Endothelial cell of umbilical vein (primary cell): ENCODE measurements around the gene NQO1. TPM values are rescaled to one million over a fixed set of nuclear protein-coding genes. Genes with fewer than 3 reads are reported as not detected.

ENCODE experiments used
- BruUV-seq: library from RNA; stranded (reverse); fragments of 400-500 nt; replicated peaks from 2 replicates; lab custom pipeline; 2021; lab: Mats Ljungman, UMichigan
- CTCF ChIA-PET: fragments of 300-600, 350-600 bp; sonication (Branson Sonifier 250); formaldehyde crosslinking; loops from one replicate; lab custom pipeline; 2021; ENCODE audit warnings: antibody characterized with exemption, inconsistent platforms; lab: Charles Lee
- POLR2A ChIA-PET: fragments of 300-600, 350-600 bp; sonication (Branson Sonifier 250); formaldehyde crosslinking; loops from one replicate; lab custom pipeline; 2021; ENCODE audit warnings: antibody characterized with exemption, inconsistent platforms; lab: Charles Lee
- DNase-seq: peaks from one replicate; pipeline ENCODE4 v3.0.0-alpha.2; 2011; ENCODE audit warnings: low read depth, low spot score
- FAIRE-seq: peaks from 2 replicates; lab custom pipeline; 2011; peaks lifted over from hg19 to GRCh38; lab: Jason Lieb, UNC
- H2AFZ ChIP-seq: 2 replicates; pipeline ENCODE4 v1.6.0; 2012; ENCODE audit warnings: low read depth, low read length, control low read depth, inconsistent platforms
- H3K27ac ChIP-seq: 2 replicates; pipeline ENCODE4 v1.5.1; 2011; ENCODE audit warnings: low read depth, mild to moderate bottlenecking, control low read depth, low read length, moderate library complexity; ENCODE audit not compliant: insufficient read depth
- H3K27me3 ChIP-seq, 2 experiments: 2 replicates each; pipeline versions ENCODE4 v1.6.0 to v1.6.1; 2011; ENCODE audit warnings: low read length in 2 of 2, mixed read lengths in 1 of 2; ENCODE audit not compliant: control insufficient read depth in 2 of 2, insufficient read depth in 2 of 2
- H3K36me3 ChIP-seq, 2 experiments: 2 replicates in 1 of 2; 3 replicates in 1 of 2; pipeline ENCODE4 v1.5.1; 2011; ENCODE audit warnings: low read length in 2 of 2, mild to moderate bottlenecking in 1 of 2, moderate library complexity in 1 of 2; ENCODE audit not compliant: control insufficient read depth in 2 of 2, insufficient read depth in 2 of 2; ENCODE audit errors: extremely low read depth in 1 of 2
- H3K4me1 ChIP-seq: 3 replicates; pipeline ENCODE4 v1.5.1; 2011; ENCODE audit warnings: mild to moderate bottlenecking, low read length; ENCODE audit not compliant: control insufficient read depth, insufficient read depth; ENCODE audit errors: extremely low read depth
- H3K4me2 ChIP-seq: 2 replicates; pipeline ENCODE4 v1.6.1; 2011; ENCODE audit warnings: low read length, control low read depth, mixed read lengths; ENCODE audit not compliant: insufficient read depth
- H3K4me3 ChIP-seq, 3 experiments: fragments of 200-600 bp in 1 of 3; sonication (generic), shearing (Covaris generic) in 1 of 3; replicated peaks in 1 of 3; 2 replicates each; pipeline ENCODE4 v1.5.1; 2011 to 2016; ENCODE audit warnings: control low read depth in 3 of 3, low read length in 3 of 3, mild to moderate bottlenecking in 2 of 3, inconsistent platforms in 1 of 3, low read depth in 1 of 3, moderate library complexity in 1 of 3; ENCODE audit not compliant: insufficient read depth in 1 of 3
- H3K79me2 ChIP-seq: 2 replicates; pipeline ENCODE4 v1.6.0; 2012; ENCODE audit warnings: low read length, inconsistent platforms; ENCODE audit not compliant: control insufficient read depth, insufficient read depth
- H3K9ac ChIP-seq: replicated peaks from 2 replicates; pipeline ENCODE3; 2011; ENCODE audit warnings: low read length, control low read depth; ENCODE audit not compliant: insufficient read depth; ENCODE audit errors: extremely low read depth
- H3K9me1 ChIP-seq: replicated peaks from 3 replicates; pipeline ENCODE4 v1.6.0; 2011; ENCODE audit warnings: mild to moderate bottlenecking, low read length; ENCODE audit not compliant: control insufficient read depth, insufficient read depth; ENCODE audit errors: extremely low read depth
- H3K9me3 ChIP-seq: replicated peaks from 2 replicates; pipeline ENCODE4 v1.5.1; 2012; ENCODE audit warnings: low read length, inconsistent platforms; ENCODE audit not compliant: control insufficient read depth, insufficient read depth
- H4K20me1 ChIP-seq: replicated peaks from 2 replicates; pipeline ENCODE3; 2011; ENCODE audit warnings: mild to moderate bottlenecking, low read length; ENCODE audit not compliant: control insufficient read depth, insufficient read depth; ENCODE audit errors: extremely low read depth
- CTCF ChIP-seq, 2 donors: IDR thresholded peaks; 1 replicate in 1 of 2; 2 replicates in 1 of 2; pipeline ENCODE4 v1.5.1; 2011; ENCODE audit warnings: low read length in 2 of 2, mild to moderate bottlenecking in 2 of 2, moderate library complexity in 2 of 2, control low read depth in 1 of 2, inconsistent platforms in 1 of 2, low read depth in 1 of 2; ENCODE audit not compliant: insufficient read depth in 1 of 2; ENCODE audit errors: extremely low read depth in 1 of 2
- EZH2 ChIP-seq: IDR thresholded peaks from 2 replicates; pipeline ENCODE4 v1.6.1; 2012; ENCODE audit warnings: borderline replicate concordance, low read depth, mild to moderate bottlenecking, moderate library complexity, low read length, inconsistent platforms; ENCODE audit not compliant: severe bottlenecking
- FOS ChIP-seq: IDR thresholded peaks from 2 replicates; pipeline ENCODE4 v1.6.1; 2011; ENCODE audit warnings: mild to moderate bottlenecking, low read length, moderate library complexity, borderline replicate concordance; ENCODE audit not compliant: insufficient read depth
- GATA2 ChIP-seq: IDR thresholded peaks from 2 replicates; pipeline ENCODE4 v1.7.0; 2011; ENCODE audit warnings: low read depth, mild to moderate bottlenecking, moderate library complexity, mixed read lengths, low read length; ENCODE audit not compliant: insufficient read length, insufficient read depth
- JUN ChIP-seq: IDR thresholded peaks from 2 replicates; pipeline ENCODE4 v1.6.1; 2011; ENCODE audit warnings: borderline replicate concordance, low read depth; ENCODE audit not compliant: insufficient read length, insufficient read depth
- MAX ChIP-seq: IDR thresholded peaks from 2 replicates; pipeline ENCODE4 v1.6.1; 2011; ENCODE audit not compliant: insufficient read depth, insufficient read length
- MYC ChIP-seq: IDR thresholded peaks from one replicate; pipeline ENCODE4 v1.6.1; 2011; ENCODE audit warnings: mild to moderate bottlenecking, low read depth, low read length
- POLR2A ChIP-seq: IDR thresholded peaks from 2 replicates; pipeline ENCODE4 v1.6.1; 2012; ENCODE audit warnings: low read depth, mild to moderate bottlenecking, control low read depth, low read length
- POLR2AphosphoS5 ChIP-seq: IDR thresholded peaks from 2 replicates; pipeline ENCODE4 v1.6.1; 2012; ENCODE audit warnings: low read depth, mild to moderate bottlenecking, control low read depth, low read length, moderate library complexity; ENCODE audit not compliant: insufficient read depth
- dilution Hi-C: fragments of 300-500 bp; cut with MboI; formaldehyde crosslinking; loops from one replicate; pipeline ENCODE4 v1.15.0; 2019; ENCODE audit warnings: low sequenced_read_pairs; ENCODE audit not compliant: extremely low pct_ligation_motif_present
- intact Hi-C: fragments of 100-400 bp; cut with micrococcal nuclease; formaldehyde crosslinking; loops from one replicate; pipeline ENCODE4 v1.10.0; 2022
- polyA plus RNA-seq, 4 experiments: library from polyadenylated mRNA; depleted of rRNA in 3 of 4; stranded (reverse) in 3 of 4; unstranded in 1 of 4; fragments of >200 nt; gene quantifications; 2 replicates each; pipeline versions ENCODE4 v1.2.1 to v1.2.3, GENCODE V29; 2011 to 2012; ENCODE audit warnings: missing spikeins in 1 of 4
- total RNA-seq: library from RNA; stranded (reverse); gene quantifications from 2 replicates; pipeline ENCODE4 v1.2.3, GENCODE V29; 2021

NQO1 gene
- total and polyA plus RNA-seq, 2 donors (not counting 3 experiments of a cell fraction or from before 2014, with no cell fraction given), result 257 to 345 TPM

DNA sequence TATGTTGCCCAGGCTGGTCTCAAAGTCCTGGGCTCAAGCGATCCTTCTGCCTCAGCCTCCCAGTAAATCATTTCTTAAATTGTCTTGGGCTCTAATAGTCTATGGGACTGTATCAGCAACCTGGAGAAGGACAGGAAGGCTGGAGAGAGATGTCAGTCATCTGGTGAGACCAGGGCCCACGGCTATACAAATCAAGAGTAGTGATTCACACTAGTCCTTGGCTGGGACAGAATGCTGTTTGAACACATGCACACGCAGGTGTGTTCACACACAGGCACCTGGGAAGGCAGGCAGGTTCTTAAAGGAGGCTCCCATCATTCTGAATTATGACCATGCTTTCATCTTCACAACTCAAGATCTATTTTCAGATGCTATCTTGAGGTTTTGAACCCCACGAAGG lies 14.1 kb downstream of the NQO1 start:
- Histone ChIP-seq H4K20me1 (no peaks in the 10 kb centered on the region), H3K27me3 (no peaks in the 10 kb centered on the region), H3K9me3 (no peaks in the 10 kb centered on the region), H3K36me3 (peaks cover 36 to 38% of the 10 kb centered on the region in 2 experiments), H3K9me1 (no peaks in the 10 kb centered on the region), H3K9ac (no peak overlapping the region), H3K4me2 (no peak overlapping the region), H3K79me2 (no peaks in the 10 kb centered on the region), H2AFZ (no peak overlapping the region), H3K27ac (no peak overlapping the region), H3K4me3 (no peak overlapping the region), H3K4me1 (no peaks in the 10 kb centered on the region)
- no peak for FAIRE-seq
- intact Hi-C loops (loop anchor here (2.0 kb wide), 1 partner anchor 25 kb away; no protein-coding TSS in a partner anchor), dilution Hi-C loops (no loop called here)
- no TSS peak for BruUV-seq
- DNase-seq, result no peak
- no peak for TF ChIP-seq GATA2
- no peak for TF ChIP-seq JUN
- TF ChIP-seq POLR2A, result no peak
- no peak for TF ChIP-seq EZH2
- no peak for TF ChIP-seq MYC
- TF ChIP-seq MAX, result no peak
- no peak for TF ChIP-seq POLR2AphosphoS5
- TF ChIP-seq CTCF (IDR thresholded peaks at IDR 0.05; ENCODE audit: extremely low read depth in 1 of 2, insufficient read depth in 1 of 2, low read depth in 1 of 2, low read length in 2 of 2), result no peak
- TF ChIP-seq FOS, result no peak
- CTCF ChIA-PET, result interaction anchor here (7.9 kb wide), 1 partner anchor 42 kb away, joined by 67 read pairs; the partner anchor contains the start of gene NOB1
- POLR2A ChIA-PET, result interaction anchor here (0.7 kb wide), 1 partner anchor 41 kb away, joined by 3 read pairs; no protein-coding TSS in a partner anchor
